Measurements from ENCODE around the gene ZNF699. TPM values are rescaled to one million over a fixed set of nuclear protein-coding genes. Genes with fewer than 3 reads are reported as not detected.
"Not testable (repeated sequence)": the region's sequence is repeated elsewhere in the genome, so short reads cannot be mapped to it uniquely, and the experiment has no call there.

The ZNF699 gene
- total RNA-seq, 1 donor from 2014 or later, result 3.7 TPM

GRCh38 chr19:9324584-9324962 lies 14.9 kb upstream of the ZNF699 start:
- H3K4me3 ChIP-seq (ENCODE audit: low read length in 3 of 3), result peak overlapping the region; percentile 81 to 89 (median 83)
- peaks cover 7 to 13% (median 11%) of the 10 kb centered on the region in 3 donors for H3K9me3 ChIP-seq (ENCODE audit: control insufficient read depth in 3 of 3, low read length in 3 of 3)
- peak overlapping the region; percentile 61 to 82 (median 75) for H3K9ac ChIP-seq (ENCODE audit: low read depth in 1 of 3, low read length in 3 of 3)

DNA sequence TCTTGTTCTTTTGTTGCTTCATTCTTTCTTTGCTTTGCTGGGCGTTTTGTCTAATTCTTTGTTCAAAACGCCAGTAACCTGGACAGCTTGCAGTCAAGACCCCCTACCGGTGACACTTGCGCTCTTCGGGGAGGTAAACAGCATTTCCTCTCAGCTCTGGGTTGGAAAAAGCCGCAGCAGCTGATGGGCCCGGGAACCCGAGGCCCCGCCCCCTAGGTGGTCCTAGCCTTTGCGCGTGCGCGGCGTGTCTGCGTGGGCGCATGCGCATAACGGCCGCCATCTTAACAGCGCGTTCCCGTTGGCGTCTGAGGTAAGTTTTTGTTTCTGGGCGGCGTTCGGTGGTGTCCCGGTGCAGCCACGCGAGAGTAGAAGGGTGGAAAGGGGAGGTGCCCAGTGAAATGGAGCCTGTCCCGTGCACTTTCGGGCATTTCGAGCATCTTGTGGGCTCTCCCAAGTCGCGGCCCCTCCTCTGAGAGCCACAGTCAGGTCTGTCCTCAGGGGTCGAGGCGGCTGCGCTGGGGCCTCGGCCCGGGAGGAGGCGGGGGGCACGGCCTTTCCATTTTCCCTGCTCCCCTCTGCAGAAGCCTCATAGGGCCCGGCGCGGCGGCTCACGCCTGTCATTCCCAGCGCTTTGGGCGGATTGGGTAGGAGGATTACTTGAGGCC lies 14.4 kb upstream of the ZNF699 start, which contains the start of gene ZNF559:
TSS of gene ZNF559 (plus strand) at position 261 of the 665 bp plus-strand sequence. CDS start 14,371 bp downstream, outside the sequence.
- Histone ChIP-seq H3K9me3 (ENCODE audit: control insufficient read depth in 3 of 3, low read length in 3 of 3) (peaks cover 7 to 11% (median 11%) of the 10 kb centered on the region in 3 donors), H3K4me1 (ENCODE audit: control insufficient read depth in 3 of 3, insufficient read depth in 3 of 3, low read length in 3 of 3) (peaks cover 4 to 10% (median 7%) of the 10 kb centered on the region in 3 donors), H3K27ac (ENCODE audit: low read depth, low read length) (peak within 1 kb of the TSS; percentile 73), H3K4me3 (ENCODE audit: low read length in 3 of 3) (peak within 1 kb of the TSS; percentile 81 to 89 (median 83)), H3K9ac (ENCODE audit: low read depth in 1 of 3, low read length in 3 of 3) (peak within 1 kb of the TSS; percentile 75 to 82 (median 81)), H3K27me3 (ENCODE audit: control insufficient read depth in 3 of 3, insufficient read depth in 3 of 3, low read length in 3 of 3) (no peaks in the 10 kb centered on the region), H3K36me3 (ENCODE audit: control insufficient read depth in 3 of 3, insufficient read depth in 3 of 3, low read length in 3 of 3) (peaks cover 4 to 7% (median 5%) of the 10 kb centered on the region in 3 donors)

More at GRCh38 chr19:9324584-9324962, 14.9 kb upstream of the ZNF699 start:
- no peaks in the 10 kb centered on the region for H3K27me3 ChIP-seq (ENCODE audit: control insufficient read depth in 3 of 3, insufficient read depth in 3 of 3, low read length in 3 of 3)
- peaks cover 4 to 7% (median 5%) of the 10 kb centered on the region in 3 donors for H3K36me3 ChIP-seq (ENCODE audit: control insufficient read depth in 3 of 3, insufficient read depth in 3 of 3, low read length in 3 of 3)
- peak overlapping the region; percentile 73 for H3K27ac ChIP-seq (ENCODE audit: low read depth, low read length)
- peaks cover 4 to 10% (median 7%) of the 10 kb centered on the region in 3 donors for H3K4me1 ChIP-seq (ENCODE audit: control insufficient read depth in 3 of 3, insufficient read depth in 3 of 3, low read length in 3 of 3)

DNA sequence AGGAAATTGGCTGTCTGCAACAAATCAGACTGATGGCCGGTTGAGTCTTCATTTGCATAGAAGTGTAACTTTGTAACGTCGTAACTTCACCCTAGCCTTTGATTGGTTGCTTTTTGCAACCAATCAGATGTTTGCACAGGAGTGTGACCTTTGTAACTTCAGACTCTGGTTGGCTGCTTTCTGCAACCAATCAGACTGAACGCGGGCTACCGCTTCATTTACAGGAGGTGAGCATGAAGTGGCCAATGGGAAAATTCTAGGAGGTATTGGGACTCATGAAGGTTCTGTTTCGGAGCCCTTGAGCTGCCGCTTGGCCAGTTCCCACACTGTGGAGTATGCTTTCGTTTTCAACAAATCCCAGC lies 13.9 kb upstream of the ZNF699 start:
- Histone ChIP-seq H3K4me3 (ENCODE audit: low read length in 3 of 3) (peak overlapping the region; percentile 81 to 89 (median 83)), H3K36me3 (ENCODE audit: control insufficient read depth in 3 of 3, insufficient read depth in 3 of 3, low read length in 3 of 3) (peaks cover 2 to 5% (median 5%) of the 10 kb centered on the region in 3 donors), H3K9ac (ENCODE audit: low read depth in 1 of 3, low read length in 3 of 3) (peak overlapping the region; percentile 75 to 82 (median 81)), H3K9me3 (ENCODE audit: control insufficient read depth in 3 of 3, low read length in 3 of 3) (peaks cover 6 to 10% (median 8%) of the 10 kb centered on the region in 3 donors), H3K27me3 (ENCODE audit: control insufficient read depth in 3 of 3, insufficient read depth in 3 of 3, low read length in 3 of 3) (no peaks in the 10 kb centered on the region), H3K27ac (ENCODE audit: low read depth, low read length) (peak overlapping the region; percentile 73), H3K4me1 (ENCODE audit: control insufficient read depth in 3 of 3, insufficient read depth in 3 of 3, low read length in 3 of 3) (peaks cover 4 to 10% (median 7%) of the 10 kb centered on the region in 3 donors)

DNA sequence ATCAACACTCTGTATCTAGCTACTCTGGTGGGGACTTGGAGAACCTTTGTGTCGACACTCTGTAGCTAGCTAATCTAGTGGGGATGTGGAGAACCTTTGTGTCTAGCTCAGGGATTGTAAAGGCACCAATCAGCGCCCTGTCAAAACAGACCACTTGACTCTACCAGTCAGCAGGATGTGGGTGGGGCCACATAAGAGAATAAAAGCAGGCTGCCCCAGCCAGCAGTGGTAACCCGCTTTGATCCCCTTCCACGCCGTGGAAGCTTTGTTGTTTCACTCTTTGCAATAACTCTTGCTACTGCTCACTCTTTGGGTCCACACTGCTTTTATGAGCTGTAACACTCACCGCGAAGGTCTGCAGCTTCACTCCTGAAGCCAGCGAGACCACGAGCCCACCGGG lies 12.6 kb upstream of the ZNF699 start:
- not testable (repeated sequence) for H3K4me1 ChIP-seq (ENCODE audit: control insufficient read depth in 3 of 3, insufficient read depth in 3 of 3, low read length in 3 of 3); H3K9me3 ChIP-seq (ENCODE audit: control insufficient read depth in 3 of 3, low read length in 3 of 3); H3K27me3 ChIP-seq (ENCODE audit: control insufficient read depth in 3 of 3, insufficient read depth in 3 of 3, low read length in 3 of 3); H3K36me3 ChIP-seq (ENCODE audit: control insufficient read depth in 3 of 3, insufficient read depth in 3 of 3, low read length in 3 of 3); H3K4me3 ChIP-seq (ENCODE audit: low read length in 3 of 3); H3K27ac ChIP-seq (ENCODE audit: low read depth, low read length); H3K9ac ChIP-seq (ENCODE audit: low read depth in 1 of 3, low read length in 3 of 3)

GRCh38 chr19:9321756-9322155 lies 12.1 kb upstream of the ZNF699 start:
- H3K27me3 ChIP-seq (ENCODE audit: control insufficient read depth in 3 of 3, insufficient read depth in 3 of 3, low read length in 3 of 3); H3K4me3 ChIP-seq (ENCODE audit: low read length in 3 of 3); H3K9ac ChIP-seq (ENCODE audit: low read depth in 1 of 3, low read length in 3 of 3); H3K36me3 ChIP-seq (ENCODE audit: control insufficient read depth in 3 of 3, insufficient read depth in 3 of 3, low read length in 3 of 3); H3K27ac ChIP-seq (ENCODE audit: low read depth, low read length); H3K4me1 ChIP-seq (ENCODE audit: control insufficient read depth in 3 of 3, insufficient read depth in 3 of 3, low read length in 3 of 3); H3K9me3 ChIP-seq (ENCODE audit: control insufficient read depth in 3 of 3, low read length in 3 of 3): not testable (repeated sequence)

DNA sequence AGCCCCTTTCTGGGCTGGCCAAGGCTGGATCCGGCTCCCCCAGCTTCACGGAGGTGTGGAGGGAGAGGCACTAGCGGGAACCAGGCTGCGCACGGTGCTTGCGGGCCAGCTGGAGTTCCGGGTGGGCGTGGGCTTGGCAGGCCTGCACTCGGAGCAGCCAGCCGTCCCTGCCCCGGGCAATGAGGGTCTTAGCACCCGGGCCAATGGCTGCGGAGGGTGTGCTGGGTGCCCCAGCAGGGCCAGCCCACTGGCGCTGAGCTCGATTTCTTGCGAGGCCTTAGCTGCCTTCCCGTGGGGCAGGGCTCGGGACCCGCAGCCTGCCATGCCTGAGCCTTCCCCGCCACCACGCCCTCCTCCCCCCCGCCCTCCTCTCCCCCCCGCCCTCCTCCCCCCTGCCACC lies 11.7 kb upstream of the ZNF699 start:
- no peak overlapping the region for H3K9ac ChIP-seq (ENCODE audit: low read depth in 1 of 3, low read length in 3 of 3)
- H3K36me3 ChIP-seq (ENCODE audit: control insufficient read depth in 3 of 3, insufficient read depth in 3 of 3, low read length in 3 of 3), result peaks cover 0 to 3% (median 0%) of the 10 kb centered on the region in 3 donors
- peaks cover 0 to 6% (median 2%) of the 10 kb centered on the region in 3 donors for H3K9me3 ChIP-seq (ENCODE audit: control insufficient read depth in 3 of 3, low read length in 3 of 3)
- H3K27me3 ChIP-seq (ENCODE audit: control insufficient read depth in 3 of 3, insufficient read depth in 3 of 3, low read length in 3 of 3), result no peaks in the 10 kb centered on the region
- peaks cover 4 to 10% (median 7%) of the 10 kb centered on the region in 3 donors for H3K4me1 ChIP-seq (ENCODE audit: control insufficient read depth in 3 of 3, insufficient read depth in 3 of 3, low read length in 3 of 3)
- no peak overlapping the region for H3K27ac ChIP-seq (ENCODE audit: low read depth, low read length)
- no peak overlapping the region for H3K4me3 ChIP-seq (ENCODE audit: low read length in 3 of 3)

DNA sequence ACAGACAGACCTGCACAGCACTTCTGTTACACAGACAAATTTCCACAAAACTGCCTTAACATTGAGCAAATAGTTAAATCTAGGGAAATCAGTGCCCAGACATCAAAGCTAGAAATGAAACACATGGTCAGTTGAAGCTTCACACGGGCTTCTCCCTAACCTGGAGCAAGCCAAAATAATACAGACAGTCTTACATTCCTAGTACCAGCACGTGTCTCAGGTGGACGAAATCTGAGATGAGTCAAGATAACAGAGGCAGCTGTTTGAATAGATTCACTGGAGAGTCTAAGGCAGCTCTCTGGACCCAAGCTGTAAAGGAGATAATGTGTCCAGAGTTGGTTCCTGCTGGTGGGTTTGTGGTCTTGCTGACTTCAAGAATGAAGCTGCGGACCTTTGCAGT lies 4.1 kb upstream of the ZNF699 start:
- H3K9ac ChIP-seq (ENCODE audit: low read depth in 1 of 3, low read length in 3 of 3), result no peak overlapping the region
- H3K27me3 ChIP-seq (ENCODE audit: control insufficient read depth in 3 of 3, insufficient read depth in 3 of 3, low read length in 3 of 3), result no peaks in the 10 kb centered on the region
- peaks cover 3 to 7% (median 3%) of the 10 kb centered on the region in 3 donors for H3K9me3 ChIP-seq (ENCODE audit: control insufficient read depth in 3 of 3, low read length in 3 of 3)
- no peaks in the 10 kb centered on the region for H3K36me3 ChIP-seq (ENCODE audit: control insufficient read depth in 3 of 3, insufficient read depth in 3 of 3, low read length in 3 of 3)
- no peak overlapping the region for H3K4me3 ChIP-seq (ENCODE audit: low read length in 3 of 3)
- peaks cover under 1 to 4% (median 2%) of the 10 kb centered on the region in 3 donors for H3K4me1 ChIP-seq (ENCODE audit: control insufficient read depth in 3 of 3, insufficient read depth in 3 of 3, low read length in 3 of 3)
- no peak overlapping the region for H3K27ac ChIP-seq (ENCODE audit: low read depth, low read length)

GRCh38 chr19:9309974-9310446 lies 372 bp upstream of the ZNF699 start:
- Histone ChIP-seq H3K27ac (ENCODE audit: low read depth, low read length) (peak overlapping the region; percentile 89), H3K27me3 (ENCODE audit: control insufficient read depth in 3 of 3, insufficient read depth in 3 of 3, low read length in 3 of 3) (no peaks in the 10 kb centered on the region), H3K9me3 (ENCODE audit: control insufficient read depth in 3 of 3, low read length in 3 of 3) (peaks cover 3 to 7% (median 3%) of the 10 kb centered on the region in 3 donors), H3K4me1 (ENCODE audit: control insufficient read depth in 3 of 3, insufficient read depth in 3 of 3, low read length in 3 of 3) (peaks cover 6 to 8% (median 6%) of the 10 kb centered on the region in 3 donors), H3K4me3 (ENCODE audit: low read length in 3 of 3) (peak overlapping the region; percentile 90 to 98 (median 97)), H3K9ac (ENCODE audit: low read depth in 1 of 3, low read length in 3 of 3) (peak overlapping the region; percentile 82 to 92 (median 89)), H3K36me3 (ENCODE audit: control insufficient read depth in 3 of 3, insufficient read depth in 3 of 3, low read length in 3 of 3) (peaks cover under 1 to 4% (median 2%) of the 10 kb centered on the region in 3 donors)

DNA sequence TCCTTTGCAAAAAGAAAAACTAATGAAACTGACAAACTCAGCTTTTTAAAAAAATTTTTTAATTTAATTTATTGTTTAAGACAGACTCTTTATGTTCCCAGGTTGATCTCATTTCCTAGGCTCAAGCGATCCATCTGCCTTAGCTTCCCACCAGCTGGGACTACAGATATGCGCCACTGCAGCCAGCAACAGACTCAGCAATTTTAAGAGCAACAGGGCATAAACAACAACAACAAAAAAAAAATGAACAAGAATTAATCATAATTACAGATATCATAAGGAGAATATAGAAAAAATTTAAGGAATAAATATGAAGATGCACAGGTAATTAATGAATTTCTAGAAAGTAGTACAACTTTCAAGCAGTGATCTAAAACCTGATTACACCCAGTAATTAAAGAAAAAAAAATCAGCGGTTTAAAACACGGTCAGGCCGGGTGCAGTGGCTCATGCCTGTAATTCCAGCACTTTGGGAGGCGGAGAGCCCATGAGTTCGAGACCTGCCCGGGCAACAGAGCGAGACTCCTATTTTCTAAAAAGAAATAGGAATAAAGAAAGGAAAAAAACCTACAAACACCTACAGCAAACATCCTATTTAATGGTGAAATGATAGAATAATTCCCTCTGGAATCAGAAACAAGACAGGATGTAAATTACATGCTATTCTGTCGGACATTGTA lies 1.4 kb downstream of the ZNF699 start:
- peak overlapping the region; percentile 90 to 98 (median 97) for H3K4me3 ChIP-seq (ENCODE audit: low read length in 3 of 3)
- H3K27me3 ChIP-seq (ENCODE audit: control insufficient read depth in 3 of 3, insufficient read depth in 3 of 3, low read length in 3 of 3), result no peaks in the 10 kb centered on the region
- H3K27ac ChIP-seq (ENCODE audit: low read depth, low read length), result no peak overlapping the region
- peak overlapping the region in 1 of 3 donors; percentile 89 for H3K9ac ChIP-seq (ENCODE audit: low read depth in 1 of 3, low read length in 3 of 3)
- peaks cover 10 to 17% (median 15%) of the 10 kb centered on the region in 3 donors for H3K36me3 ChIP-seq (ENCODE audit: control insufficient read depth in 3 of 3, insufficient read depth in 3 of 3, low read length in 3 of 3)
- H3K9me3 ChIP-seq (ENCODE audit: control insufficient read depth in 3 of 3, low read length in 3 of 3), result peaks cover 0 to 7% (median 0%) of the 10 kb centered on the region in 3 donors
- peaks cover 6 to 8% (median 6%) of the 10 kb centered on the region in 3 donors for H3K4me1 ChIP-seq (ENCODE audit: control insufficient read depth in 3 of 3, insufficient read depth in 3 of 3, low read length in 3 of 3)
